Posterior cingulate gyrus (tissue), 11 donors: Measurements from ENCODE around the gene NGF.
A peak's percentile ranks its signal among the peaks of the same experiment; 100 is the strongest.
"Not testable (repeated sequence)": the region's sequence is repeated elsewhere in the genome, so short reads cannot be mapped to it uniquely, and the experiment has no call there.

ENCODE experiments used
- DNase-seq, 10 donors: peaks; one replicate each; pipeline versions ENCODE4 v3.0.0 to v3.0.0-alpha.2; 2020 to 2021; ENCODE audit warnings: mixed read lengths in 3 of 10
- intact Hi-C: fragments of 100-400 bp; cut with DNase I; formaldehyde crosslinking; loops from one replicate; pipeline ENCODE4 v1.15.1; 2023

NGF gene

GRCh38 chr1:115337633-115338456 is at the start of gene NGF:
NGF (minus strand) TSS chr1:115338249; CDS start chr1:115286795, 51,454 bp downstream.
- intact Hi-C loops = no loop called here

GRCh38 chr1:115383455-115383854 is 45.4 kb upstream of the NGF start:
- intact Hi-C loops, DNase-seq: not testable (repeated sequence)

More at GRCh38 chr1:115337633-115338456, at the start of gene NGF:
- peak in 7 of 10 donors; percentile 16 to 87 (median 37) for DNase-seq

GRCh38 chr1:115379943-115380342 is 41.9 kb upstream of the NGF start:
- DNase-seq = no peak
- intact Hi-C loops = no loop called here

GRCh38 chr1:115377411-115377810 is 39.4 kb upstream of the NGF start:
- no peak for DNase-seq
- intact Hi-C loops = no loop called here

GRCh38 chr1:115374598-115374997 is 36.5 kb upstream of the NGF start:
- no peak for DNase-seq
- intact Hi-C loops = no loop called here

- intact Hi-C loops = no loop called here
- no peak for DNase-seq
These were observed 35.3 kb upstream of the NGF start for GRCh38 chr1:115373305-115373704.

- intact Hi-C loops = no loop called here
- DNase-seq = no peak
These were observed 27.7 kb upstream of the NGF start for GRCh38 chr1:115365738-115366137.

GRCh38 chr1:115364780-115365155 is 26.7 kb upstream of the NGF start:
- intact Hi-C loops = no loop called here

GRCh38 chr1:115364046-115364779 is 26.2 kb upstream of the NGF start:
- intact Hi-C loops = no loop called here
- DNase-seq = no peak

More at GRCh38 chr1:115364780-115365155, 26.7 kb upstream of the NGF start:
- DNase-seq = no peak

- no peak for DNase-seq
- intact Hi-C loops = no loop called here
These were observed 25.1 kb upstream of the NGF start for GRCh38 chr1:115363171-115363570.

- intact Hi-C loops = not testable (repeated sequence)
- peak in 2 of 10 donors; percentile 72 to 74 for DNase-seq
These were observed 22.6 kb upstream of the NGF start for GRCh38 chr1:115360505-115361129.

- intact Hi-C loops = not testable (repeated sequence)
- peak in 3 of 10 donors; percentile 68 to 78 (median 77) for DNase-seq
These were observed 21.9 kb upstream of the NGF start for GRCh38 chr1:115359787-115360452.

- DNase-seq = no peak
- intact Hi-C loops = no loop called here
These were observed 18.3 kb upstream of the NGF start for GRCh38 chr1:115356356-115356755.

- DNase-seq = no peak
- intact Hi-C loops = no loop called here
These were observed 17.0 kb upstream of the NGF start for GRCh38 chr1:115355069-115355468.

GRCh38 chr1:115351143-115351542 is 13.1 kb upstream of the NGF start:
- no peak for DNase-seq
- intact Hi-C loops = no loop called here

- no peak for DNase-seq
- intact Hi-C loops = no loop called here
These were observed 10.6 kb upstream of the NGF start for GRCh38 chr1:115348636-115349035.

- no peak for DNase-seq
- intact Hi-C loops = no loop called here
These were observed 9.2 kb upstream of the NGF start for GRCh38 chr1:115347282-115347681.

GRCh38 chr1:115343200-115343737 is 5.2 kb upstream of the NGF start:
- intact Hi-C loops = no loop called here
- no peak for DNase-seq

- intact Hi-C loops = no loop called here
- DNase-seq = no peak
These were observed 3.9 kb upstream of the NGF start for GRCh38 chr1:115341948-115342347.

GRCh38 chr1:115340879-115341278 is 2.8 kb upstream of the NGF start:
- intact Hi-C loops = no loop called here
- no peak for DNase-seq
